Measurements from ENCODE around the gene AJAP1.

DNA sequence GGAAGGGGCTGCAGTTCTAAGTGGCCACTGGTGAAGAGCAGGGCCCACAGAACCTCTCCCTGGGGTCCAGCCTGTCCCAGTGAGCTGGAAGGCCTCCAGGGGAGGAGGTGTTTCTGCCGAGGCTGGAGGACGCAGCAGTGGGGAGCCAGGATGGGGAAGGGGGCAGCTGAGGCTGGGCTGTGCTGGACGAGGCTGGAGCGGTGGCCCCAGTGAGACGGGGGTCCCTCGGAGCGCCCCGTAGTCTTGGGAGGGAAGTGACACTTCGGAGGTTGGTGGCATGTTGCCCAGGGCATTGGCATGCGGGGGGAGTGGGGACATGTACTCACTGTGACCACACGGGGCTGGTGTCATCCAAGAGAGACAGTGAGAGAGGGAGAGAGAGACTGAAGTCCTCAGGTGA lies 33.5 kb downstream of the AJAP1 start:
- TF ChIP-seq MYC (IDR thresholded peaks at IDR 0.05; ENCODE audit: low read depth, low read length): no peak
- TF ChIP-seq, protein P1, sequence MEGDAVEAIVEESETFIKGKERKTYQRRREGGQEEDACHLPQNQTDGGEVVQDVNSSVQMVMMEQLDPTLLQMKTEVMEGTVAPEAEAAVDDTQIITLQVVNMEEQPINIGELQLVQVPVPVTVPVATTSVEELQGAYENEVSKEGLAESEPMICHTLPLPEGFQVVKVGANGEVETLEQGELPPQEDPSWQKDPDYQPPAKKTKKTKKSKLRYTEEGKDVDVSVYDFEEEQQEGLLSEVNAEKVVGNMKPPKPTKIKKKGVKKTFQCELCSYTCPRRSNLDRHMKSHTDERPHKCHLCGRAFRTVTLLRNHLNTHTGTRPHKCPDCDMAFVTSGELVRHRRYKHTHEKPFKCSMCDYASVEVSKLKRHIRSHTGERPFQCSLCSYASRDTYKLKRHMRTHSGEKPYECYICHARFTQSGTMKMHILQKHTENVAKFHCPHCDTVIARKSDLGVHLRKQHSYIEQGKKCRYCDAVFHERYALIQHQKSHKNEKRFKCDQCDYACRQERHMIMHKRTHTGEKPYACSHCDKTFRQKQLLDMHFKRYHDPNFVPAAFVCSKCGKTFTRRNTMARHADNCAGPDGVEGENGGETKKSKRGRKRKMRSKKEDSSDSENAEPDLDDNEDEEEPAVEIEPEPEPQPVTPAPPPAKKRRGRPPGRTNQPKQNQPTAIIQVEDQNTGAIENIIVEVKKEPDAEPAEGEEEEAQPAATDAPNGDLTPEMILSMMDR (IDR thresholded peaks at IDR 0.05; ENCODE audit: low read depth, low read length): no peak
- TF ChIP-seq POLR2A (IDR thresholded peaks at IDR 0.05; ENCODE audit: extremely low read depth, insufficient read length): no peak
- TF ChIP-seq, protein P2, sequence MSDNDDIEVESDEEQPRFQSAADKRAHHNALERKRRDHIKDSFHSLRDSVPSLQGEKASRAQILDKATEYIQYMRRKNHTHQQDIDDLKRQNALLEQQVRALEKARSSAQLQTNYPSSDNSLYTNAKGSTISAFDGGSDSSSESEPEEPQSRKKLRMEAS (IDR thresholded peaks at IDR 0.05; ENCODE audit: low read depth, low read length): no peak
